ENCODE data around the gene KCNQ4. TPM values are rescaled to one million over a fixed set of nuclear protein-coding genes. Genes with fewer than 3 reads are reported as not detected.

The KCNQ4 gene
- total and polyA plus RNA-seq, 2 experiments from 2014 or later, result 1.3 to 3.0 TPM

- no peak for TF ChIP-seq REST (IDR thresholded peaks at IDR 0.05; ENCODE audit: unreplicated experiment)
- no peak for TF ChIP-seq POLR2AphosphoS5 (IDR thresholded peaks at IDR 0.05; ENCODE audit: low read depth)
- no peak for TF ChIP-seq EZH2 (IDR thresholded peaks at IDR 0.05; ENCODE audit: low read depth, unreplicated experiment)
- TF ChIP-seq CREB1 (CRISPR knock-in tag; IDR thresholded peaks at IDR 0.05; ENCODE audit: low read depth), result no peak
- TF ChIP-seq NANOG (IDR thresholded peaks at IDR 0.05; ENCODE audit: borderline replicate concordance), result no peak
- TF ChIP-seq ETS1 (IDR thresholded peaks at IDR 0.05), result no peak
Observed at GRCh38 chr1:40786171-40786994, 2.8 kb downstream of the KCNQ4 start (continued).

GRCh38 chr1:40786995-40787705 is 3.6 kb downstream of the KCNQ4 start:
- H3K9me2 ChIP-seq (ENCODE audit: insufficient read depth), result no peaks in the 10 kb centered on the region
- H2AFZ ChIP-seq, result no peak overlapping the region
- peaks cover 36% of the 10 kb centered on the region for H3K27me3 ChIP-seq (ENCODE audit: insufficient read depth)
- H3K4me1 ChIP-seq (ENCODE audit: insufficient read depth), result peaks cover 4% of the 10 kb centered on the region; the same call in 1 of the 2 replicates
- H3K79me2 ChIP-seq (replicated peaks; ENCODE audit: insufficient read depth), result no peaks in the 10 kb centered on the region
- peaks cover 32% of the 10 kb centered on the region for H3K4me1 Mint-ChIP-seq
- H3K27ac ChIP-seq (ENCODE audit: low read depth), result no peak overlapping the region
- H3K36me3 Mint-ChIP-seq (ENCODE audit: low read depth), result no peaks in the 10 kb centered on the region
- no peaks in the 10 kb centered on the region for H3F3A ChIP-seq (replicated peaks; ENCODE audit: low read depth)
- no peaks in the 10 kb centered on the region for H4K20me1 ChIP-seq (replicated peaks; ENCODE audit: insufficient read depth)
- no peak for DNase-seq (ENCODE audit: low spot score)
- no peak overlapping the region for H3K4me3 ChIP-seq
- no peaks in the 10 kb centered on the region for H3K36me3 ChIP-seq (ENCODE audit: insufficient read depth)
- H3K27me3 Mint-ChIP-seq (ENCODE audit: insufficient read depth, low read depth, poor library complexity), result peaks cover 28% of the 10 kb centered on the region
- peaks cover 2% of the 10 kb centered on the region; the same call in 1 of the 3 replicates for H3K9me3 Mint-ChIP-seq
- H3K27ac Mint-ChIP-seq, result no peak overlapping the region
- ATAC-seq, result no peak
- no peak overlapping the region for H3K4me2 ChIP-seq
- H3K4me3 Mint-ChIP-seq, result no peak overlapping the region
- TF ChIP-seq POLR2AphosphoS5 (IDR thresholded peaks at IDR 0.05; ENCODE audit: low read depth) (no peak), NANOG (IDR thresholded peaks at IDR 0.05; ENCODE audit: borderline replicate concordance) (no peak), CTCF (conservative IDR thresholded peaks at IDR 0.05; ENCODE audit: low read depth in 2 of 2) (no peak), ETS1 (IDR thresholded peaks at IDR 0.05) (no peak), EZH2phosphoT487 (IDR thresholded peaks at IDR 0.05; ENCODE audit: unreplicated experiment) (no peak), ZNF114 (CRISPR knock-in tag; IDR thresholded peaks at IDR 0.05) (no peak), STAT1 (IDR thresholded peaks at IDR 0.05; ENCODE audit: unreplicated experiment) (no peak), ZNF331 (CRISPR knock-in tag; IDR thresholded peaks at IDR 0.05; ENCODE audit: low read depth) (no peak), REST (IDR thresholded peaks at IDR 0.05; ENCODE audit: unreplicated experiment) (no peak), EZH2 (IDR thresholded peaks at IDR 0.05; ENCODE audit: low read depth, unreplicated experiment) (no peak), JUNB (IDR thresholded peaks at IDR 0.05; ENCODE audit: unreplicated experiment) (no peak)

Data from GM23338 (cell line).